ENCODE results near the gene SLC35B2.
A peak's percentile ranks its signal among the peaks of the same experiment; 100 is the strongest.

The SLC35B2 gene

GRCh38 chr6:44267252-44267651, 9.9 kb upstream of the SLC35B2 start:
- no peak for DNase-seq (ENCODE audit: low read depth)

GRCh38 chr6:44266347-44266746, 9.0 kb upstream of the SLC35B2 start:
- DNase-seq (ENCODE audit: low read depth) = no peak

GRCh38 chr6:44265722-44266233, 8.4 kb upstream of the SLC35B2 start:
- DNase-seq (ENCODE audit: low read depth) = no peak

GRCh38 chr6:44265007-44265721, 7.8 kb upstream of the SLC35B2 start, which contains the start of gene NFKBIE:
NFKBIE (minus strand) TSS chr6:44265551; CDS start chr6:44265346, 205 bp downstream.
- peak; percentile 97 for DNase-seq (ENCODE audit: low read depth)

- no peak for DNase-seq (ENCODE audit: low read depth)
These were observed 7.1 kb upstream of the SLC35B2 start for GRCh38 chr6:44264154-44265006.

GRCh38 chr6:44263354-44264100, 6.2 kb upstream of the SLC35B2 start:
- no peak for DNase-seq (ENCODE audit: low read depth)

GRCh38 chr6:44262467-44263353, 5.4 kb upstream of the SLC35B2 start:
- DNase-seq (ENCODE audit: low read depth) = no peak

- DNase-seq (ENCODE audit: low read depth) = no peak
These were observed 4.3 kb upstream of the SLC35B2 start for GRCh38 chr6:44261581-44261980.

- no peak for DNase-seq (ENCODE audit: low read depth)
These were observed 3.3 kb upstream of the SLC35B2 start for GRCh38 chr6:44260451-44261297.

- DNase-seq (ENCODE audit: low read depth) = no peak
These were observed 2.7 kb upstream of the SLC35B2 start for GRCh38 chr6:44260011-44260410.

- no peak for DNase-seq (ENCODE audit: low read depth)
These were observed 1.6 kb upstream of the SLC35B2 start for GRCh38 chr6:44258921-44259320.

- no peak for DNase-seq (ENCODE audit: low read depth)
These were observed 1.1 kb upstream of the SLC35B2 start for GRCh38 chr6:44258325-44258863.

GRCh38 chr6:44257753-44258324, 511 bp upstream of the SLC35B2 start:
- no peak for DNase-seq (ENCODE audit: low read depth)

GRCh38 chr6:44256775-44257024, 628 bp downstream of the SLC35B2 start:
- no peak for DNase-seq (ENCODE audit: low read depth)

GRCh38 chr6:44255871-44256774, 1.2 kb downstream of the SLC35B2 start:
- DNase-seq (ENCODE audit: low read depth) = no peak

GRCh38 chr6:44255105-44255808, 2.1 kb downstream of the SLC35B2 start:
- no peak for DNase-seq (ENCODE audit: low read depth)

- DNase-seq (ENCODE audit: low read depth) = no peak
These were observed 2.9 kb downstream of the SLC35B2 start for GRCh38 chr6:44254191-44255104.

Measured in activated T-helper 9 cell treated with anti-CD3 and anti-CD28 coated beads, Interleukin-2, amount 50 U/mL, for 16 hours (primary cell).